HUES64 (cell line): ENCODE measurements around the gene CENPM.
"Not testable (repeated sequence)": the region's sequence is repeated elsewhere in the genome, so short reads cannot be mapped to it uniquely, and the experiment has no call there.

ENCODE experiments used
- H3K27ac ChIP-seq: 2 replicates; pipeline ENCODE4 v1.7.0; 2013; ENCODE audit warnings: low read depth, low read length, inconsistent platforms
- H3K27me3 ChIP-seq: 2 replicates; pipeline ENCODE4 v1.6.1; 2013; ENCODE audit warnings: mild to moderate bottlenecking, low read length; ENCODE audit not compliant: insufficient read depth
- H3K36me3 ChIP-seq: 2 replicates; pipeline ENCODE4 v1.6.1; 2013; ENCODE audit warnings: mild to moderate bottlenecking, low read length; ENCODE audit not compliant: insufficient read depth
- H3K4me1 ChIP-seq: 2 replicates; pipeline ENCODE4 v1.6.1; 2013; ENCODE audit warnings: mild to moderate bottlenecking, low read length, moderate library complexity; ENCODE audit not compliant: insufficient read depth
- H3K4me3 ChIP-seq: 2 replicates; pipeline ENCODE4 v1.5.1; 2013; ENCODE audit warnings: mild to moderate bottlenecking, low read length, moderate library complexity
- H3K9ac ChIP-seq: 2 replicates; pipeline ENCODE4 v1.6.1; 2013; ENCODE audit warnings: mild to moderate bottlenecking, low read depth, low read length
- H3K9me3 ChIP-seq: 2 replicates; pipeline ENCODE4 v1.6.1; 2013; ENCODE audit warnings: low read depth, low read length; ENCODE audit not compliant: insufficient read depth
- WGBS: fragments of 150-250, 120-280 bp; methylation state at CpG from one replicate; pipeline ENCODE4 v1.1.7; 2013; ENCODE audit warnings: missing lambda C conversion rate; 5-methylcytosine and 5-hydroxymethylcytosine counted together

CENPM gene

DNA sequence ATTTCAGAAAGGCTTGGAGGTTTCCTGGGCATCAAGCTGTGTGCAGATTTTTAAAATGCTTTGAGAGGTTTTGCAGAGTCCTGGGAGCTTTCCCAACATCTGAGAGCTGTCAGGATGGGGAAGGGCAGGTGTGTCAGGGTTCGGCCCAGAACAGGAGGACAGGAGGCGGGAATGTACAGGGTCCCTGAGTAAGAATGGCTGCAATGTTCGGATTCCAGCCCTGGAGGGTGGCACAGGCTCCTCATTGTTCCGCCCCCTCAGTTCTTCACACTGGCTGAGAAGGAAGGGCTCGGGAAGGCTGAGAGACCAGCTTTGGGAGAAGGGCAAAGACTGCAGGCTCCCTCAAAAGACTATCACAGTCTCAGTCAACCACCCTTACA is 17.1 kb upstream of the CENPM start:
- WGBS = 75% methylated on average over 5 of the region's 5 CpGs
- Histone ChIP-seq H3K9ac (no peak overlapping the region), H3K9me3 (no peaks in the 10 kb centered on the region), H3K27ac (no peak overlapping the region), H3K36me3 (no peaks in the 10 kb centered on the region), H3K27me3 (no peaks in the 10 kb centered on the region), H3K4me3 (no peak overlapping the region), H3K4me1 (0 out of 2 replicates have a peak, but pooled peaks cover 9% of the 10 kb centered on the region)

DNA sequence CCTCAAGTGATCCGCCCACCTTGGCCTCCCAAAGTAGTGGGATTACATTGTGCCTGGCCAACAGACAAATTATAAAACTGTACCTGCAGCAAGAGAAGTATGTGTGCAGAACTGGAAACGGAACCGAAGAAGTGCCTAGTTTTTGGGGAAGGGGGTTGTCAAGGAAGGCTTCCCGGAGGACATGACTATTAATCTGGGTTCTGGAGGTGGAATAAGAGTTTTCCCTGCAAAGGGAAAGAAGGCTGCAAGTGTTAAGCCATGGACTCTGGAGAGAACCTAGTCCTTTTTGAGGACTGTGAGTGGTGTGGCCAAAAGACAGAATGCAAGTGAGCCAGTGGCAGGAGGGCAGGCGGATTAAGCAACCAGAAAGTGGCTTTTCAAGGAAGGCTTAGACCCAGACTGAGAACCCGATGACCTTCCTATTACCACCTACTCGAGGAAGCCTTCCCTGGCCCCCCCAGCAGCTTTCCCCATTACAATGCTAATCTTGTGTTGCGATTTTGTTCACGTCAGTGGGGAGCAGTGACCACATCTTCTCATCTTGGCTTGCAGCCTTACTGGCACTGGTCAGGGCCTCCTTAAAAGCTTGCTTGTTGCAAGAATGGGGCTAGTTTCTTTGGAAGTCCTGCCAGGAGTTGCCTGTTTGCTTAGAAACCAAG is 16.6 kb upstream of the CENPM start:
- Histone ChIP-seq H3K9me3 (no peaks in the 10 kb centered on the region), H3K27me3 (no peaks in the 10 kb centered on the region), H3K36me3 (no peaks in the 10 kb centered on the region), H3K4me1 (0 out of 2 replicates have a peak, but pooled peaks cover 9% of the 10 kb centered on the region), H3K27ac (no peak overlapping the region), H3K9ac (no peak overlapping the region), H3K4me3 (no peak overlapping the region)
- 59% methylated on average over 9 of the region's 9 CpGs for WGBS

- H3K9me3 ChIP-seq = no peaks in the 10 kb centered on the region
- no peak overlapping the region for H3K27ac ChIP-seq
- H3K36me3 ChIP-seq = no peaks in the 10 kb centered on the region
- H3K9ac ChIP-seq = no peak overlapping the region
- H3K4me3 ChIP-seq = peak overlapping the region; percentile 37
- no peaks in the 10 kb centered on the region; the same call in 1 of the 2 replicates for H3K27me3 ChIP-seq
- 49% methylated on average over 23 of the region's 23 CpGs for WGBS
- H3K4me1 ChIP-seq = no peaks in the 10 kb centered on the region
Measured at GRCh38 chr22:41957941-41958556, 11.1 kb upstream of the CENPM start.

DNA sequence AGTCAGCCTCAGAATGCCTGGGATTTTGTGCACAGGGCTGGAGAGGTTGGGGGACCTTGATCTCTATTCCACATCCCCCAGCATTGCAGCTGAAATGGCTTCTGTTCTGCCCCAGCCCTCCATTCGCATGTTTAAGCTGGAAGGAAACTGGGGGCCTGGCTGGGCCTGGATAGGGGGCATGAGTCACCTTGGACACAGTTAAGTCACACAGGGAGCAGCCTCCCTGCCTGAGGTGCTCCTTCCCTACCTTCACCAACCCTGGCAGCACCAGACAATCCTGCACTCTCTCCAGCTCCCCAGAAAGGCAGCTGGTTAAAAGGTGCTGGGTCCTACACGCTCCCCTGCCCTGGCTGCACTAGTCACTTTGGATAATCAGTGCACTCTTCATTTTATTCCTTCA is 5.8 kb upstream of the CENPM start:
- H3K4me3 ChIP-seq = no peak overlapping the region
- no peaks in the 10 kb centered on the region for H3K36me3 ChIP-seq
- H3K27me3 ChIP-seq = no peaks in the 10 kb centered on the region; the same call in 1 of the 2 replicates
- H3K4me1 ChIP-seq = no peaks in the 10 kb centered on the region; the same call in 1 of the 2 replicates
- no peaks in the 10 kb centered on the region for H3K9me3 ChIP-seq
- WGBS = 71% methylated on average over 2 of the region's 2 CpGs
- H3K27ac ChIP-seq = no peak overlapping the region
- H3K9ac ChIP-seq = no peak overlapping the region

GRCh38 chr22:41951898-41952474 is 5.0 kb upstream of the CENPM start, which contains the start of gene SMIM45:
Gene SMIM45 (plus strand): TSS chr22:41952150.
- H3K4me1 ChIP-seq = no peaks in the 10 kb centered on the region; the same call in 1 of the 2 replicates

DNA sequence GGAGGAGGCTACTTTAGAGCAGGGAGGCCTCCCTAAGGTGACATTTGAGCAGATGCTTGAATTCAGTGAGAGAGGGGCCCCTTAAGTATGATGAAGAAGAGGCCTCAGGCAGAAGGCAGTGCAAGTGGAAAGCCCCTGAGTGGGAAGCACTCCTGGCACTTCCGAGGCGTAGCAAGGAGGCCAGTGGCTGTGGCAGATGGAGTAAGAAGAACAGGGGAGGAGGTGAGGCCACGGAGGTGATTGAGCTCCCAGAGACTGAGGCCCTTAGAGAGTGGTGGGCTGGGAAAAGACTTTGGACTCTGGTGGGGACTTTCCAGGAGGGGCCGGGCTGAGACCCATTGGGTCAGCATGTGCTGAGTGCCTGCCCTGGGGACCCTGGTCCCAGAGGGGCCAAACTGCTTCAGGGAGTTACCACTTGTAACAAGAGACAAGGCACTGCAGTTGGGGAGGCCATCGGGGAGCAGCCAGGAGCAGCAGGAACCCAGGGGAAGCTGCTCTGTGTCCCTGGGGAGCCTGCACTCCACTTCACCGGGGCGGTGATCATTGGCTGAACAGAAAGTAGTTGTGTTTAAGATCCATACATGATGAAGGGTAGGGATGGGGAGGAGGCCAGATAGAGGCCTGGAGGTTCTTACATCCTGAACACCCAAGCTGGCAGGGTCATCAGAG is 2.5 kb upstream of the CENPM start:
- H3K4me3 ChIP-seq = no peak overlapping the region
- 92% methylated on average over 7 of the region's 7 CpGs for WGBS
- H3K27ac ChIP-seq = no peak overlapping the region
- peaks cover 8% of the 10 kb centered on the region for H3K36me3 ChIP-seq
- H3K27me3 ChIP-seq = no peaks in the 10 kb centered on the region
- H3K4me1 ChIP-seq = peaks cover 6% of the 10 kb centered on the region
- no peak overlapping the region for H3K9ac ChIP-seq
- H3K9me3 ChIP-seq = no peaks in the 10 kb centered on the region

More at GRCh38 chr22:41951898-41952474, 5.0 kb upstream of the CENPM start, which contains the start of gene SMIM45:
- H3K27me3 ChIP-seq = no peaks in the 10 kb centered on the region; the same call in 1 of the 2 replicates
- H3K9me3 ChIP-seq = no peaks in the 10 kb centered on the region
- H3K27ac ChIP-seq = no peak within 1 kb of the TSS
- no peak within 1 kb of the TSS for H3K4me3 ChIP-seq
- H3K36me3 ChIP-seq = no peaks in the 10 kb centered on the region
- no peak within 1 kb of the TSS for H3K9ac ChIP-seq
- 74% methylated on average over 16 of the region's 16 CpGs for WGBS

GRCh38 chr22:41948928-41949296 is 2.0 kb upstream of the CENPM start:
- not testable (repeated sequence) for H3K27ac ChIP-seq, H3K4me3 ChIP-seq, H3K9me3 ChIP-seq, H3K4me1 ChIP-seq, H3K9ac ChIP-seq, H3K27me3 ChIP-seq
- peaks cover 13% of the 10 kb centered on the region for H3K36me3 ChIP-seq
- WGBS = 91% methylated on average over 8 of the region's 8 CpGs

- Histone ChIP-seq H3K4me1 (peaks cover 6% of the 10 kb centered on the region), H3K4me3 (no peak overlapping the region), H3K9me3 (no peaks in the 10 kb centered on the region), H3K27me3 (no peaks in the 10 kb centered on the region), H3K9ac (no peak overlapping the region), H3K36me3 (peaks cover 21% of the 10 kb centered on the region), H3K27ac (no peak overlapping the region)
- 96% methylated on average over 1 of the region's 2 CpGs for WGBS
Measured at GRCh38 chr22:41948142-41948541, 1.2 kb upstream of the CENPM start.

GRCh38 chr22:41947424-41948080 is 600 bp upstream of the CENPM start:
- Histone ChIP-seq H3K36me3 (peaks cover 27% of the 10 kb centered on the region), H3K27ac (no peak overlapping the region), H3K4me3 (peak overlapping the region; percentile 58), H3K4me1 (peaks cover 6% of the 10 kb centered on the region), H3K9ac (peak overlapping the region; percentile 78; the same call in 1 of the 2 replicates), H3K27me3 (no peaks in the 10 kb centered on the region), H3K9me3 (no peaks in the 10 kb centered on the region)
- 87% methylated on average over 21 of the region's 21 CpGs for WGBS

- H3K27me3 ChIP-seq = no peaks in the 10 kb centered on the region
- H3K9ac ChIP-seq = no peak overlapping the region
- peaks cover 55% of the 10 kb centered on the region for H3K36me3 ChIP-seq
- H3K4me1 ChIP-seq = peaks cover 6% of the 10 kb centered on the region
- H3K27ac ChIP-seq = no peak overlapping the region
- H3K4me3 ChIP-seq = no peak overlapping the region
- H3K9me3 ChIP-seq = no peaks in the 10 kb centered on the region
- WGBS = 86% methylated on average over 9 of the region's 9 CpGs
Measured at GRCh38 chr22:41943661-41944209, 3.2 kb downstream of the CENPM start.
